Neuronal stem cell (in vitro differentiated cells): ENCODE results near the gene TMEM98.
"Not testable (repeated sequence)": the region's sequence is repeated elsewhere in the genome, so short reads cannot be mapped to it uniquely, and the experiment has no call there.

Experiments used
- DNase-seq: peaks from one replicate; pipeline ENCODE4 v3.0.0-alpha.2; 2013; ENCODE audit warnings: low spot score
- H2AFZ ChIP-seq: one replicate; pipeline ENCODE4 v1.6.1; 2013; ENCODE audit warnings: mild to moderate bottlenecking, low read length, inconsistent platforms
- H2AK5ac ChIP-seq: 2 replicates; pipeline ENCODE4 v1.6.1; 2013; ENCODE audit warnings: low read depth, mild to moderate bottlenecking, inconsistent platforms, low read length, moderate library complexity, mixed read lengths
- H2BK120ac ChIP-seq: 2 replicates; pipeline ENCODE4 v1.6.1; 2013; ENCODE audit warnings: low read depth, mild to moderate bottlenecking, inconsistent platforms, low read length, moderate library complexity, mixed read lengths
- H2BK12ac ChIP-seq: one replicate; pipeline ENCODE4 v1.6.1; 2013; ENCODE audit warnings: low read length, inconsistent platforms
- H2BK15ac ChIP-seq: 2 replicates; pipeline ENCODE4 v1.6.1; 2013; ENCODE audit warnings: mild to moderate bottlenecking, low read length, inconsistent platforms, mixed read lengths
- H2BK5ac ChIP-seq: one replicate; pipeline ENCODE4 v1.6.1; 2013; ENCODE audit warnings: inconsistent platforms, mild to moderate bottlenecking, low read length, moderate library complexity
- H3K14ac ChIP-seq: one replicate; pipeline ENCODE4 v1.6.1; 2013; ENCODE audit warnings: low read length, inconsistent platforms
- H3K18ac ChIP-seq: 2 replicates; pipeline ENCODE4 v1.6.1; 2013; ENCODE audit warnings: low read length, inconsistent platforms
- H3K23ac ChIP-seq: 2 replicates; pipeline ENCODE4 v1.6.1; 2013; ENCODE audit warnings: low read depth, mild to moderate bottlenecking, mixed read lengths, low read length, inconsistent platforms; ENCODE audit not compliant: poor library complexity
- H3K27ac ChIP-seq: replicated peaks from 3 replicates; pipeline ENCODE4 v1.5.1; 2013; ENCODE audit warnings: low read length, inconsistent platforms
- H3K27me3 ChIP-seq, 3 experiments: 2 replicates each; pipeline ENCODE4 v1.6.1; 2013; ENCODE audit warnings: low read length in 3 of 3, mild to moderate bottlenecking in 2 of 3, inconsistent platforms in 1 of 3, low read depth in 1 of 3, mixed read lengths in 1 of 3, moderate library complexity in 1 of 3; ENCODE audit not compliant: control insufficient read depth in 3 of 3, insufficient read depth in 3 of 3
- H3K36me3 ChIP-seq, 2 donors: replicated peaks in 1 of 2; 2 replicates each; pipeline ENCODE4 v1.6.1; 2013; ENCODE audit warnings: low read length in 2 of 2; ENCODE audit not compliant: control insufficient read depth in 2 of 2, insufficient read depth in 2 of 2
- H3K4ac ChIP-seq: 2 replicates; pipeline ENCODE4 v1.6.1; 2013; ENCODE audit warnings: inconsistent platforms, mild to moderate bottlenecking, low read length, moderate library complexity
- H3K4me1 ChIP-seq, 2 donors: 1 replicate in 1 of 2; 2 replicates in 1 of 2; pipeline ENCODE4 v1.6.1; 2013; ENCODE audit warnings: low read length in 2 of 2, low read depth in 1 of 2; ENCODE audit not compliant: control insufficient read depth in 2 of 2, insufficient read depth in 1 of 2
- H3K4me2 ChIP-seq: one replicate; pipeline ENCODE4 v1.6.1; 2013; ENCODE audit warnings: mild to moderate bottlenecking, low read length, inconsistent platforms; ENCODE audit not compliant: insufficient read depth, poor library complexity, severe bottlenecking
- H3K4me3 ChIP-seq, 2 donors: 2 replicates each; pipeline ENCODE4 v1.5.1; 2013; ENCODE audit warnings: low read length in 2 of 2, mild to moderate bottlenecking in 2 of 2, inconsistent platforms in 1 of 2, moderate library complexity in 1 of 2
- H3K79me1 ChIP-seq: one replicate; pipeline ENCODE4 v1.6.1; 2013; ENCODE audit warnings: low read depth, mild to moderate bottlenecking, inconsistent platforms, low read length, moderate library complexity
- H3K9ac ChIP-seq: one replicate; pipeline ENCODE4 v1.6.1; 2013; ENCODE audit warnings: mild to moderate bottlenecking, low read depth, low read length, inconsistent platforms; ENCODE audit not compliant: poor library complexity
- H3K9me3 ChIP-seq, 2 donors: replicated peaks in 1 of 2; 2 replicates each; pipeline versions ENCODE3 to v1.6.1; 2013; ENCODE audit warnings: low read length in 2 of 2, mild to moderate bottlenecking in 2 of 2, inconsistent platforms in 1 of 2, low read depth in 1 of 2, mixed read lengths in 1 of 2, moderate library complexity in 1 of 2; ENCODE audit not compliant: control insufficient read depth in 2 of 2, insufficient read depth in 1 of 2
- H4K8ac ChIP-seq: one replicate; pipeline ENCODE4 v1.6.1; 2013; ENCODE audit warnings: low read depth, mild to moderate bottlenecking, inconsistent platforms, low read length, moderate library complexity
- H4K91ac ChIP-seq: one replicate; pipeline ENCODE4 v1.6.1; 2013; ENCODE audit warnings: low read length, low read depth, mild to moderate bottlenecking, inconsistent platforms; ENCODE audit not compliant: poor library complexity
- WGBS, 2 donors: extraction: QIAGEN DNeasy Blood & Tissue Kit; methylation state at CpG; one replicate each; pipeline ENCODE4 v1.1.7; 2013; ENCODE audit warnings: missing lambda C conversion rate in 2 of 2, mixed read lengths in 1 of 2; ENCODE audit not compliant: insufficient read length in 2 of 2, insufficient replicate concordance in 1 of 2; ENCODE audit errors: extremely low coverage in 2 of 2; 5-methylcytosine and 5-hydroxymethylcytosine counted together

Gene TMEM98

DNA sequence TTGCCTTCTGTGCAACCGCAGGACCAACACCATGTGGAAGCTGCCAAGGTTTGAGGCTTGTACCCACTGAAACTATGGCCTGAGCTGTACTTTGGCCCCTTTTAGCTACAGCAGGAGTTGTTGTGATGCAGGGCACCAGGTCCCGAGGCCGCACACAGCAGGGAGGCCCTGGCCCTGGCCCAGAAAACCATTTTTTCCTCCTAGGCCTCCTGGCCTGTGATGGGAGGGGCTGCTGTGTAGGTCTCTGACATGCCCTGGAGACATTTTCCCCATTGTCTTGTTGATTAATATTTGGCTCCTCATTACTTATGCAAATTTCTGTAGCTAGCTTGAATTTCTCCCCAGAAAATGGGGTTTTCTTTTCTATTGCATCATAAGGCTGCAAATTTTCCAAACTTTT lies 53.7 kb downstream of the TMEM98 start:
- DNase-seq, H2AFZ ChIP-seq, H2BK120ac ChIP-seq, H3K4ac ChIP-seq, H2BK12ac ChIP-seq, H3K14ac ChIP-seq, H4K91ac ChIP-seq, H3K23ac ChIP-seq, H3K4me3 ChIP-seq, H4K8ac ChIP-seq, H2BK15ac ChIP-seq, H3K27ac ChIP-seq, H2AK5ac ChIP-seq, H3K9ac ChIP-seq, H3K27me3 ChIP-seq, H3K79me1 ChIP-seq, H3K4me1 ChIP-seq, H3K36me3 ChIP-seq, H3K18ac ChIP-seq, H2BK5ac ChIP-seq, H3K4me2 ChIP-seq, H3K9me3 ChIP-seq: not testable (repeated sequence)
- no CpG with 5 or more reads among the region's 3 CpGs for WGBS, 2 donors

DNA sequence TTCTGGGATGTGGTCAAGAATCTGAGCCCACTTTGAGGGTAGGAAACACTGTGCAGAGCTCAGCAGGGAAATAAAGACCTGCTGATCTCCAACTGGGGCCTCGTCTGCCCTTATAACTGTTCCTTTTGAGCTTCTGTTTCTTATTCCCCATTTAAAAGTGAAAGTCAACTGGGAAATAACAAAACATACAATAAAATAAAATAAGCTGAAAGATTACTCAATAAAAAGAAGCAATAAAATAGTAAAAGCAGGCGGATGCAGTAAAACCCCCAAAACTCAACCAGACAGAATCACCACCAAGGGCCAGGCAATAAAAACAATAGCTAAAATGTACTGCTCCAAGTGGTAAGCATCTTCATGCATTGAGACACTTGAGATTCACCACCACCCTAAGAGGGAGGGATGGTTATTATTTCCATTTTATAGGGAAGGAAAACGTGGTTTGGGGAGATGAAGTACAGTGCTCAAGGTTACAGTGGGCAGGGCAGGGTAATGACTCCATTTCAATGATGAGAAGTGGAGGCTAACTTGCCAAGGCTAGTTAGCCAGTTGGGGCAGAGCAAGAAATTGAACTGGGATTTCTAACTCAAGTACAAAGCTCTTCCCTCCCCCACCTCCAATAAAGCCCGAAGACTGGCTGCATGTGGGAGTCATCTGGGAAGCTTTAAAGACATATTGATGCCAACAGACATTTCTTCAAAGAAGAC lies 57.2 kb downstream of the TMEM98 start:
- H3K9ac ChIP-seq = no peak overlapping the region
- peaks cover 0 to 2% of the 10 kb centered on the region in 2 donors for H3K9me3 ChIP-seq
- H3K79me1 ChIP-seq = no peaks in the 10 kb centered on the region
- no peak overlapping the region for H3K4ac ChIP-seq
- H2BK120ac ChIP-seq = no peak overlapping the region
- no peak overlapping the region for H3K4me3 ChIP-seq
- no peak overlapping the region for H3K23ac ChIP-seq
- no peak overlapping the region for H2BK12ac ChIP-seq
- H2AFZ ChIP-seq = no peak overlapping the region
- DNase-seq = no peak
- no peak overlapping the region for H2AK5ac ChIP-seq
- H3K27me3 ChIP-seq = no peaks in the 10 kb centered on the region
- no peak overlapping the region for H2BK15ac ChIP-seq
- H3K27ac ChIP-seq = no peak overlapping the region
- WGBS, 2 donors = no CpG with 5 or more reads among the region's 4 CpGs
- H3K36me3 ChIP-seq = no peaks in the 10 kb centered on the region
- no peak overlapping the region for H3K4me2 ChIP-seq
- H3K18ac ChIP-seq = no peak overlapping the region
- H2BK5ac ChIP-seq = no peak overlapping the region
- no peak overlapping the region for H3K14ac ChIP-seq
- H4K8ac ChIP-seq = no peak overlapping the region
- no peak overlapping the region for H4K91ac ChIP-seq
- H3K4me1 ChIP-seq = no peaks in the 10 kb centered on the region

DNA sequence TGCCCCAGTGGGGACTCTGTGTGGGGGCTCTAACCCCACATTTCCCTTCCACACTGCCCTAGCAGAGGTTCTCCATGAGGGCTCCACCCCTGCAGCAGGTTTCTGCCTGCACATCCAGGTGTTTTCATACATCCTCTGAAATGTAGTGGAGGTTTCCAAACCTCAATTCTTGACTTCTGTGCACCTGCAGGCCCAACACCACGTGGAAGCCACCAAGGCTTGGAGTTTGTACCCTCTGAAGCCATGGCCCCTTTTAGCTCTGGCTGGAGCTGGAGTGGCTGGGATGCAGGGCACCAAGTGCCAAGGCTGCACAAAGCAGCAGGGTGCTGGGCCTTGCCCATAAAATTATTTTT lies 59.5 kb downstream of the TMEM98 start:
- not testable (repeated sequence) for H2BK12ac ChIP-seq, H3K27ac ChIP-seq
- WGBS, 2 donors = no CpG with 5 or more reads among the region's 1 CpG

DNA sequence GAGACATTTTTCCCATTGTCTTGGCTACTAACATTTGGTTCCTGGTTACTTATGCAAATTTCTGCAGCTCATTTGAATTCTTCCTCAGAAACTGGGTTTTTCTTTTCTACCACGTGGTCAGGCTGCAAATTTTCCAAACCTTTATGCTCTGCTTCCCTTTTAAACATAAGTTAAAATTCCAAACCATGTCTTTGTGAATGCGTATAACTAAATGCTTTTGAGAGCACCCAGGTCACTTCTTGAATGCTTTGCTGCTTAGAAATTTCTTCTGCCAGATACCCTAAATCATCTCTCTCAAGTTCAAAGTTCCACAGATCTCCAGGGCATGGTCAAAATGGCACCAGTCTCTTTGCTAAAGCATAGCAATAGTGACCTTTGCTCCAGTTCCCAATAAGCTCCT lies 59.9 kb downstream of the TMEM98 start:
- H3K9ac ChIP-seq, H4K91ac ChIP-seq, H3K4me2 ChIP-seq, H3K36me3 ChIP-seq, DNase-seq, H2AK5ac ChIP-seq, H4K8ac ChIP-seq, H2BK12ac ChIP-seq, H3K79me1 ChIP-seq, H3K27ac ChIP-seq, H2BK120ac ChIP-seq, H3K4ac ChIP-seq, H2BK5ac ChIP-seq, H3K23ac ChIP-seq, H3K18ac ChIP-seq, H3K4me3 ChIP-seq, H3K9me3 ChIP-seq, H2AFZ ChIP-seq, H3K27me3 ChIP-seq, H2BK15ac ChIP-seq, H3K14ac ChIP-seq, H3K4me1 ChIP-seq: not testable (repeated sequence)
- no CpG with 5 or more reads among the region's 2 CpGs for WGBS, 2 donors

More for the DNA sequence above, 59.5 kb downstream of the TMEM98 start:
- H2BK15ac ChIP-seq, H3K23ac ChIP-seq, H3K14ac ChIP-seq, H3K4me3 ChIP-seq, H3K36me3 ChIP-seq, H3K4me1 ChIP-seq, H4K91ac ChIP-seq, H2BK120ac ChIP-seq, H3K27me3 ChIP-seq, H3K79me1 ChIP-seq, H2AK5ac ChIP-seq, H4K8ac ChIP-seq, H3K4ac ChIP-seq, H3K4me2 ChIP-seq, H3K9me3 ChIP-seq, H2AFZ ChIP-seq, DNase-seq, H3K18ac ChIP-seq, H2BK5ac ChIP-seq, H3K9ac ChIP-seq: not testable (repeated sequence)
